ENCODE data around the gene RRBP1. TPM values are rescaled to one million over a fixed set of nuclear protein-coding genes. Genes with fewer than 3 reads are reported as not detected.
A peak's percentile ranks its signal among the peaks of the same experiment; 100 is the strongest.

RRBP1 gene
- total RNA-seq, 1 donor from 2014 or later, result 222 TPM

GRCh38 chr20:17655865-17656479, 26.1 kb downstream of the RRBP1 start:
- DNase-seq (ENCODE audit: low spot score, unreplicated experiment), result no peak
- no peak overlapping the region for H3K4me3 Mint-ChIP-seq (ENCODE audit: low read depth)
- no peak for TF ChIP-seq CTCF (IDR thresholded peaks at IDR 0.05; ENCODE audit: unreplicated experiment)
- H3K9me3 Mint-ChIP-seq (ENCODE audit: low read depth), result no peaks in the 10 kb centered on the region
- peaks cover 44% of the 10 kb centered on the region for H3K36me3 Mint-ChIP-seq (ENCODE audit: insufficient read depth)
- H3K4me1 Mint-ChIP-seq (ENCODE audit: low read depth), result peaks cover 7% of the 10 kb centered on the region
- no peaks in the 10 kb centered on the region for H3K27me3 Mint-ChIP-seq
- H3K27ac Mint-ChIP-seq, result no peak overlapping the region

- TF ChIP-seq CTCF (IDR thresholded peaks at IDR 0.05; ENCODE audit: unreplicated experiment), result no peak
- H3K4me3 Mint-ChIP-seq (ENCODE audit: low read depth), result no peak overlapping the region
- no peak for DNase-seq (ENCODE audit: low spot score, unreplicated experiment)
- peak overlapping the region; percentile 59 for H3K27ac Mint-ChIP-seq
- H3K27me3 Mint-ChIP-seq, result no peaks in the 10 kb centered on the region
- no peaks in the 10 kb centered on the region for H3K9me3 Mint-ChIP-seq (ENCODE audit: low read depth)
- peaks cover 38% of the 10 kb centered on the region for H3K36me3 Mint-ChIP-seq (ENCODE audit: insufficient read depth)
- peaks cover 6% of the 10 kb centered on the region for H3K4me1 Mint-ChIP-seq (ENCODE audit: low read depth)
Measured at GRCh38 chr20:17655286-17655651, 26.8 kb downstream of the RRBP1 start.

- peak; percentile 82 for TF ChIP-seq CTCF (IDR thresholded peaks at IDR 0.05; ENCODE audit: unreplicated experiment)
- peaks cover 33% of the 10 kb centered on the region for H3K36me3 Mint-ChIP-seq (ENCODE audit: insufficient read depth)
- H3K27me3 Mint-ChIP-seq, result no peaks in the 10 kb centered on the region
- no peak overlapping the region for H3K27ac Mint-ChIP-seq
- peak; percentile 39 for DNase-seq (ENCODE audit: low spot score, unreplicated experiment)
- H3K9me3 Mint-ChIP-seq (ENCODE audit: low read depth), result no peaks in the 10 kb centered on the region
- H3K4me3 Mint-ChIP-seq (ENCODE audit: low read depth), result no peak overlapping the region
- H3K4me1 Mint-ChIP-seq (ENCODE audit: low read depth), result peaks cover 6% of the 10 kb centered on the region
Measured at GRCh38 chr20:17654649-17655285, 27.3 kb downstream of the RRBP1 start.

GRCh38 chr20:17653835-17654648, 28.0 kb downstream of the RRBP1 start:
- Mint-ChIP-seq H3K27ac (peak overlapping the region; percentile 64), H3K9me3 (ENCODE audit: low read depth) (no peaks in the 10 kb centered on the region), H3K4me1 (ENCODE audit: low read depth) (peaks cover 6% of the 10 kb centered on the region), H3K36me3 (ENCODE audit: insufficient read depth) (peaks cover 30% of the 10 kb centered on the region), H3K27me3 (no peaks in the 10 kb centered on the region), H3K4me3 (ENCODE audit: low read depth) (no peak overlapping the region)
- no peak for TF ChIP-seq CTCF (IDR thresholded peaks at IDR 0.05; ENCODE audit: unreplicated experiment)
- no peak for DNase-seq (ENCODE audit: low spot score, unreplicated experiment)

GRCh38 chr20:17652411-17652810, 29.6 kb downstream of the RRBP1 start:
- Mint-ChIP-seq H3K27me3 (no peaks in the 10 kb centered on the region), H3K9me3 (ENCODE audit: low read depth) (no peaks in the 10 kb centered on the region), H3K4me3 (ENCODE audit: low read depth) (no peak overlapping the region), H3K4me1 (ENCODE audit: low read depth) (peaks cover 6% of the 10 kb centered on the region), H3K36me3 (ENCODE audit: insufficient read depth) (peaks cover 18% of the 10 kb centered on the region), H3K27ac (no peak overlapping the region)
- DNase-seq (ENCODE audit: low spot score, unreplicated experiment), result no peak
- no peak for TF ChIP-seq CTCF (IDR thresholded peaks at IDR 0.05; ENCODE audit: unreplicated experiment)
